Hypothalamus (tissue), 51 donors: ENCODE results near the gene CDK5RAP2.
"Not testable (repeated sequence)": the region's sequence is repeated elsewhere in the genome, so short reads cannot be mapped to it uniquely, and the experiment has no call there.

ENCODE experiments used
- DNase-seq, 51 donors: peaks; one replicate each; lab custom pipeline; 2025; lab: John Stamatoyannopoulos, UW

Gene CDK5RAP2

DNA sequence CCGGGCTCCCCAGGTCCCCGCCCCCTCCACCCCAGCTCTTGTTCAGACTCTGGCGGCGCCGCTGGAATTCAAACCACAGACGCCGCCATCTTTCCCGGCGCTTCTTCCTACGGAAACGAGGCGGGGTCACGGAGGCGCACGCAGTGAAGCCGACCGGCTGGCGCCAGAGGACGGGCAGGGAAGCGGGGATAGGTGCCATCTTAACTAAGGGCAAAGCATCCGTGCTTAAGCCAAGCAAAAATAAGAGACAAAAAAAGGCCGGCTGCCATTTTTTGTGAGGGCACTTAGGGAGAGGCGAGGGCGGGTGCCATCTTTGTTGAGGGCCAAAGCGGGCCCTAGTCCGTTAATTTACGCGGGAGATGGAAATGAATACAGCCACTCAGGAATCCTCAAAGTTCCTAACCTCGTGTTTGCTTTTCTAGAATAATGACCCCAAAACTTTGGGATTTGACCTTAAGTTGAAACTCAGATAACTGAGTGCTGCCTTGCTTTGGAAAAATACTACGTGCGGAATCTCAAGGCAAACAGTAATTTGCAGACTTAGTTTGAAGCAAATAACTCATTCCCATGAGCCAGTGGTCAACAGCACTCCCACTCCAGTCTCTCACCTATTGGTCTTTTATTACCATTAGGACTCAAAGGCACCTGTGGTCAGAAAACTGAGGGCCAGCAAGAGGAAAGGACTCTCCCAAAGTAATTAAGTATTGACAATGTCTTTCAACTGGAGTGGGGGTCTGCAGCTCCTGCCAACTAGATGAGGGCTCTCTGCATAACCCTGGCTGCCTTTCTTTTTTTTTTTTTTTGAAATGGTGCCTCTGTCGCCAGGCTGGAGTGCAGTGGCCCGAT, at the start of gene CDK5RAP2:
TSS of gene CDK5RAP2 (minus strand) at position 117 of the 846 bp plus-strand sequence. CDS start 189 bp downstream, outside the sequence.
- peak; percentile 35 to 97 (median 88) for DNase-seq

- DNase-seq, result not testable (repeated sequence)
Measured at GRCh38 chr9:120628925-120629497, 49.0 kb upstream of the CDK5RAP2 start.

- DNase-seq, result peak in 3 of 51 donors; percentile 21 to 83 (median 33)
Measured at GRCh38 chr9:120628207-120628924, 48.4 kb upstream of the CDK5RAP2 start.

GRCh38 chr9:120627073-120627472, 47.1 kb upstream of the CDK5RAP2 start:
- no peak for DNase-seq

GRCh38 chr9:120626512-120626911, 46.5 kb upstream of the CDK5RAP2 start:
- DNase-seq, result peak in 1 of 51 donors; percentile 18

DNA sequence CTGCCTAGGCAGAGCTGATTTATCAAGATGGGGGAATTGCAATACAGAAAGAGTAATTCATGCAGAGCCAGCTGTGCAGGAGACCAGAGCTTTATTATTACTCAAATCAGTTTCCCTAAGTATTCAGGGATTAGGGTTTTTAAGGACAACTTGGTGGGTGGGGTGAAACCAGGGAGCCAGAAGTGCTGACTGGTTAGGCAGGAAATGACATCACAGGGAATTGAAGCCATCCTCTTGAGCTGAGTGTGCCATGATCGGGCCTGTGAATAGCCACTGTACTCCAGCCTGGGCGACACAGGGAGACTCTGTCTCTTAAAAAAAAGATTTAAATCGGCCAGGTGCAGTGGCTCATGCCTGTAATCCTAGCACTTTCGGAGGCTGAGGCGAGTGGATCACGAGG, 45.3 kb upstream of the CDK5RAP2 start:
- DNase-seq, result peak in 8 of 51 donors; percentile 3 to 25 (median 18)

DNA sequence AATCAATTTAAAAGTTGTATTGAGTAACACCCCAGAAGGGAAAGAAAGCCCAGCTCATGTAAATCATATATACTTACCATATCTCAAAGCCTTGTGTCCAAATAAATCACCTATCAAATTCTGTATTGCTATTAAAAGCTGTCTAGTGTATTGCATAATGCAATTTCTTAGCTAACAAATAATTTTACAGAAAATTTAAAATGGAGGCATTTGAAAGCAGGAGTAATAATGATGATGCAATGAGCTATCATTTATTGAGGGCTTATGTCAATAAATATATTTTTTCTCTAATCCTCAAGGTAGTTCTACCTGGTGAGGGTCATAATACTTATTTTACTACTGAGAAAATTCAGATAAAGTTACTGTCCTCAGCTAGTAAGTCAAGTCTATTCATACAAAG, 42.8 kb upstream of the CDK5RAP2 start:
- DNase-seq, result no peak

- no peak for DNase-seq
Measured at GRCh38 chr9:120621941-120622340, 42.0 kb upstream of the CDK5RAP2 start.

DNA sequence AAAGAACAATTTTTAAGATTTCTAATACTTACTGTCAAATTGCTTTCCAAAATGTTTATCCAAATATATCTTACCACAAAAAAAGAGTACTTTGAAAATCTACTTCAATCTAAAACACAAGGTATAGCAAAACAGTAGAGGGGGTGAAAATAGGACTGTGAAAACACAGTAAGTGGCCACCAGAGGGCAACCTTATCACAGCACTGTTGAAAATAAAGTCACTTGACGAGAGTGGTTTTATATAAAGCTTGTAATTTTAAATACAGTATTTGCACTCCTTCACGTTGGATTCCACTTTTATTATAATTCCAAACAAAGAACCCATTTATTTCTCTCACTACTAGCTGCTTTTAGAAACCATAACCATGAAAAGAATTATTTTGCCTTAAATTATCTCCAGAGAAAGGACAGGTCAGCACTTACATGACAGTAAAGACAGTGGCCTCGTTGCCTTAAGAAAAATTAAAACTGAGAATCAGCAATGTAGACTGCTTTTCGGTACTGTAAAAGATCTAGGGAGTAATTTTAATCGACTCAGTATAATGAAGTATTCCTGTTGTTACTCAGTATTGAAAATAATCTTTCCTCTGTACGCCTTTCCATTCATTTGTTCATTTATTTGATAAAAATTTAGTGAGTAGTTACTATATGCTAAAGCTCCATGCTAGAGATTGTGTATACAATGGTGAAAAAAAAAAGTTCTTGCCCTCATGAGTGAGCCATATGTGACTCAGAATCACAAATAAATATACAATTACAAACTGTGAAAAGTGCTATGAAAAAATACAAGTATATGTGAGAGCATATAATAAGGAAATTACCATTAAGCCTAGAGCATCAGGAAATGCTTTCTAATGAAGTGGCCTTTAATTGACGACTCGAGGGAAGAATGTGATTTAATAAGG, 40.0 kb upstream of the CDK5RAP2 start:
- peak in 31 of 51 donors; percentile 4 to 79 (median 31) for DNase-seq

DNA sequence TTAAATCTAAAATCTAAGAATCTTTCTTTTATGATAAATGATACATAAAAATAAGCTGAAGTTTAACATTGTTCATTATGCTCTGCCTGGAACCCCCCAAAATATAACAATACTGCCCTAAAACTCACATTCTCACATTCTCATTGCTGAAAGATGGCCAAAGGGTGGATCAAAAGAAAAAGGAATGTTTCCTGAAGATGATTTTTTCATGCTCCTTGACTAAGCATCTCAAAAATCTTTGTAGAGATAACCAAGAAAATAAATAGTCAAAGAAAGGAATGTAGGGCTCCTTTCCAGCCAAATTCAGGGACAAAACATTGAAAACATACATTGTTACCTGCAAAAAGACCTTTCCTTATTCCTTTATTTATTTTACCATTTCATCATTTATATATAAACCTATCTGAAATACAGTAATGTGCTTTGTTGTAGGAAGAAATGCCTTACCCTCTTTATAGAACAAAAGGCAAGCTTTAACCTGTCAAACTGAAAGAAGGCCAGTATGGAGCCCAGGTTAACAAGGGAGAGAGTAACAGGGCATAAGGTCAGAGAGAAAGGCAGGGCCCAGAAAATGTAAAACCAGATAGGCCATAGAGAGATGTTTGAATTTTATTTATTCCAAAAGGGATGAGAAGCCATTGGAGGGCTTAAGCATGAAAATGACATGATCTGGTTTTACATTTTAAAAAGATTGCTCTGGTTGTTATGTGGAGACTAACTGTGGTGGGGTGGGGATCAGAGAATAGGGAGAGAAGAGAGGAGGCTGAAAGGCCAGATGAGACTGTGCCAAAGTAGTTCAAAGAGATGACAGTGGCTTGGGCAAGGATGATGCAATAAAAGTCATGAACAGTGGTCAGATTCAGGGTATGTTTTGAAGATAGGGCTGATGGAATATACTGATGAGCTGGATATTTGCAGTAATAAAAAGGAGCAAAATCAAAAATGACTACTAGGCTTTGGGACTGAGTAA, 37.3 kb upstream of the CDK5RAP2 start:
- no peak for DNase-seq

DNA sequence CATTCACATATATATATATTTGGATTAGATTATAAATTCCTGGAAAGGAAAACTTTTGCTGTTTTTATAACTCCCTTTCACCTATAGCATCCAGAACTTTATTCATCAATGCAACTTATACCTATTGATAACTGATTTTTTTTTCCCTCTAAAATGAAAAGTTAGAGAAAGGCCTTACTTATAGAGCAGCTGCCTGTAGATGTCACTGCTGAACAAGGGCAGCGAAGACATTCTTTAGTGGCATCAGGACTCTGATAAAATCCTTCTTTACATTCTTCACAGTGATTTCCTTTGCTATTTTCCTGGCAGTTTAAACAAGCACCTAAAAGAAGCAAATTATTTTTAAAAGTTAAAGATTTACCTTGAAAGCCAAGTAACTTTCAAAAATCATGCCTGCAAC, 32.3 kb upstream of the CDK5RAP2 start:
- DNase-seq, result peak in 4 of 51 donors; percentile 7 to 12 (median 10)

DNA sequence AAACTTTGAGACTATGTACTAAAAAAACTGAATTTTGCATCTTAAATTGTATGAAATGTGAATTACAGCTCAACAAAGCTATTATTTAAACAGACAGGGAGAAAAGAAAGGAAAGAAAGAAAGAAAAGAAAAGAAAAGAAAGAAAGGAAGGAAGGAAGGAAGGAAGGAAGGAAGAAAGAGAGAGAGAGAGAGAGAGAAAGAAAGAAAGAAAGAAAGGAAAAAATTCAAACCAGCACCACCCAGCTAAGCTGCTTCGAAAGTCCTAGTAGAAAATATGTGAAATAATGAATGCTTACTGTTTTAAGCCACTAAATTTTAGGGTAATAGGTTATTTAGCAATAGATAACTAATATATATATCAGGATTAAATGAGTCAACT, 31.7 kb upstream of the CDK5RAP2 start:
- no peak for DNase-seq

GRCh38 chr9:120610975-120611689, 31.2 kb upstream of the CDK5RAP2 start:
- DNase-seq, result no peak

DNA sequence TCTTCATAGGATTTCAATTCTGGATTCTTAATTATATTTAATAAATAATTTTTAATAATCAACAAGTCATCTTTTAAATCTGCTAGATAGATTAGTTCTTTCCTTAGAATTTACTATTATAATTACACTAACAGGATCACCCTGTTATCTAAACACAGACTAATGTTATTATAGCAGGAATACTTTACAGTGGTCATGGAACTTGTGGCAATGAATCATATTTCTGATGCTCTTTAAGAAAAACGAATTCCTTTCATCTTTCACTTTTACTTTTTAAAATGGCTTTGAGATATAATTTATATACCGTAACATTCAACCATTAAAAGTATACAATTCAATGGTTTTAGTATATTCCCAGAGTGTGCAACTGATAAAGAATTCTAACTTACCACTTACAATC, 29.7 kb upstream of the CDK5RAP2 start:
- no peak for DNase-seq

DNA sequence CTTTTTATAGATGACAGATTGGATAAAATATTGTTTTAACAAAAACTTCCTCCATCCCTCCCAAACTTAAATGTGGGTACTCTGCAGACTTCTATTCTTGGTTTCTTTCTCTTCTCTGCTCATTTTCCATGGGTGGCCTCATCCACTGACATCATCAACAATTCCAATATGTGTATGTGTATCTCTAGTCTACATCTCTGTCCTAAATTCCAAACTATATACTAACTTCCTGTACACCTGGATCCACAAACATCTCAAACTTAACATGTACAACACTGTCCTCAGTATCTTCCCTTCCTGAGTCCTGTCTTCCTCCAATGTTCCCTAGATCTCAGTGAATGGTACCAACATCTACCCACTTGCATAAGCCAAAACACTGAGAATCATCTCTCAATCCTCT, 28.5 kb upstream of the CDK5RAP2 start:
- DNase-seq, result no peak

GRCh38 chr9:120603591-120603990, 23.6 kb upstream of the CDK5RAP2 start:
- DNase-seq, result no peak

DNA sequence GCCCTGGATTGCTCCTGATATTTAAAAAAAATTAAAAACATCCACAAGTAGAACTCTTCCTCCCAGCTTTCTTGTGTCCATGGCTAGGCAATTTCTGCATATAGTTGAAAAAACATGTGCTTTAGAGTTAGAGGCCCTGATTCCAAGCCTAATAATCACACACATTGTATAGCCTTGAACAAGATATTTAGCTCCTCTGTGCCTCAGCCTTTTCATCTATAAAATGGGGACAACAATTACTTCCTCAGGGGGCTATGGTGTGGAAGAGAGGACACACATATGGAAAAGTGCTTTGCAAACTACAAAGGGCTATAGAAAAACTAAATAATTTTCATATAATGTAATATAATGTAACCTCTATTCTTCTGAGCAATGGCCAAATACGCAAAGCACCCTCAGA, 23.0 kb upstream of the CDK5RAP2 start:
- no peak for DNase-seq

DNA sequence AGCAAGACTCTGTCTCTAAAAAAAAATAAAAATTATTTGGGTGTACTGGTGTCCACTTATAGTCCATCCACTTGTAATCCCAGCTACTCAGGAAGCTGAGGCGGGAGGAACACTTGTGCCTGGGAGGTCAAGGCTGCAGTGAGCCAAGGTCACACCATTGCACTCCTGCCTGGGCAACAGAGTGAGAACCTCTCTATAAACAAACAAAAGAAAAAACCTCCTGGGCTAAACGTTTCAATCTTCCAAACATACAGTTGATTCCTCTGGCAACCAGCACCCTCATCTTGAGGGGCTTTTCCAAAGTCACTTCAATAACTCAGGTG, 13.9 kb upstream of the CDK5RAP2 start:
- DNase-seq, result no peak
